ENCODE data around the gene PTGER3.
A peak's percentile ranks its signal among the peaks of the same experiment; 100 is the strongest.

The PTGER3 gene

DNA sequence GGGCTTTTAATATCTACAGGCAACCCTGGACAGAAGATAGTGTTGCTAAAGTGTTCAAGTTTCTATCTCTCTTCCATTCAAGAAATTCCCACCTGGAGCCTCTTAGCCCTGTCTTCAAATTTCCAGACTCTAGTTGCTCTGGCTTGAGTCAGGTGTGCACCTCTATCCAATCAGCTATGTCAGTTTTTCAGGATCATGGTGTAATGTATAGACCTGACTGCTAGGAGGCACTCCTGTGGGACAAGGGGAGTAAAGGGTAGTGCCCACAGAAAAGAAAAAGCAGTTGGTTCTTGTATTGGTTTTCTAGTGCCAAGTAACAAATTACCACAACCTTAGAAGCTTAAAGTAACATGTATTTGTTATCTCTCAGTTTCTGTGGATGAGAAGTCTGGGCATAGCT lies 39.4 kb upstream of the PTGER3 start:
- no peak for DNase-seq (ENCODE audit: low spot score)
- TF ChIP-seq, protein P1, sequence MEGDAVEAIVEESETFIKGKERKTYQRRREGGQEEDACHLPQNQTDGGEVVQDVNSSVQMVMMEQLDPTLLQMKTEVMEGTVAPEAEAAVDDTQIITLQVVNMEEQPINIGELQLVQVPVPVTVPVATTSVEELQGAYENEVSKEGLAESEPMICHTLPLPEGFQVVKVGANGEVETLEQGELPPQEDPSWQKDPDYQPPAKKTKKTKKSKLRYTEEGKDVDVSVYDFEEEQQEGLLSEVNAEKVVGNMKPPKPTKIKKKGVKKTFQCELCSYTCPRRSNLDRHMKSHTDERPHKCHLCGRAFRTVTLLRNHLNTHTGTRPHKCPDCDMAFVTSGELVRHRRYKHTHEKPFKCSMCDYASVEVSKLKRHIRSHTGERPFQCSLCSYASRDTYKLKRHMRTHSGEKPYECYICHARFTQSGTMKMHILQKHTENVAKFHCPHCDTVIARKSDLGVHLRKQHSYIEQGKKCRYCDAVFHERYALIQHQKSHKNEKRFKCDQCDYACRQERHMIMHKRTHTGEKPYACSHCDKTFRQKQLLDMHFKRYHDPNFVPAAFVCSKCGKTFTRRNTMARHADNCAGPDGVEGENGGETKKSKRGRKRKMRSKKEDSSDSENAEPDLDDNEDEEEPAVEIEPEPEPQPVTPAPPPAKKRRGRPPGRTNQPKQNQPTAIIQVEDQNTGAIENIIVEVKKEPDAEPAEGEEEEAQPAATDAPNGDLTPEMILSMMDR (IDR thresholded peaks at IDR 0.05; ENCODE audit: extremely low read depth, insufficient read depth, missing control alignments) = no peak
- in situ Hi-C loops (cut with MboI; ENCODE audit: low pct_unique_long_range_greater_than_20kb, low sequenced_read_pairs, unreplicated experiment) = no loop called here

DNA sequence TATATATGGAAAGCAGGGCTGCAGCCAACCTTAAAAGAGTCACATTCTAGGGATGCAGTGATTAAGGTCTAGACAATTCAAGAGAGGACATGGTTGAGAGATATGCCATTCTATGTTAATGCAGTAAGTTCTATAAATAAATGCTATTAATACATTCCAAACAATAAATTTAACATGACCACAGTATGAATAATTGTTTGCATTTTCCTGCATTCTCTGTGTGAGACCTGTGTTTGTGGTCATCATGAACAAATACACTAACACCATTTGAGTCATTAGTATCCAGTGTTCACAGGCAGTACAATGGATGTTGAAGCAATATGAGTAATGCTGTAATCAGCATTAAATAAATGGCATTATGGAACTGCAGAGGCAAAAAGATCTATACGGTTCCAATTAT lies 38.7 kb upstream of the PTGER3 start:
- in situ Hi-C loops (cut with MboI; ENCODE audit: low pct_unique_long_range_greater_than_20kb, low sequenced_read_pairs, unreplicated experiment) = no loop called here
- no peak for DNase-seq (ENCODE audit: low spot score)
- TF ChIP-seq, protein P1 (IDR thresholded peaks at IDR 0.05; ENCODE audit: extremely low read depth, insufficient read depth, missing control alignments) = no peak

DNA sequence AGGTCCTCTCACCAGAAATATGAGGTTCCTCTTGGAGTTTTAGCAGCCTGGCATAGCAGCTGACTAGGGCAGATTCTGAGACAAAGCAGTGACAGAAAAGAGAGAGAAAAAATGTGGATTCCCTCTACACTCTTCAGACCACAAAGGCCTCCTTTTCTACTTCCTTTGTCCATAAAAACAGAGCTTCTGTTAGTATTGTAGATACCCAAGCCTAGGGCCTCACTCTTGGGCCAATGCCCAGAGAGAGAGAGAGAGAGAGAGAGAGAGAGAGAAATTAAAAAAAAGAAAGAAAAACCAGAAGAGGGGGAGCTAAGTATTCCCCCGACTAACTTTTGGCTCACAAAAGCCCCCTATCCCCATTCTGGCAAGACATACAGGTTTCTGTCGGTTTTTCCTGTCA lies 35.7 kb upstream of the PTGER3 start:
- TF ChIP-seq, protein P1 (IDR thresholded peaks at IDR 0.05; ENCODE audit: extremely low read depth, insufficient read depth, missing control alignments) = no peak
- in situ Hi-C loops (cut with MboI; ENCODE audit: low pct_unique_long_range_greater_than_20kb, low sequenced_read_pairs, unreplicated experiment) = no loop called here
- DNase-seq (ENCODE audit: low spot score) = no peak

DNA sequence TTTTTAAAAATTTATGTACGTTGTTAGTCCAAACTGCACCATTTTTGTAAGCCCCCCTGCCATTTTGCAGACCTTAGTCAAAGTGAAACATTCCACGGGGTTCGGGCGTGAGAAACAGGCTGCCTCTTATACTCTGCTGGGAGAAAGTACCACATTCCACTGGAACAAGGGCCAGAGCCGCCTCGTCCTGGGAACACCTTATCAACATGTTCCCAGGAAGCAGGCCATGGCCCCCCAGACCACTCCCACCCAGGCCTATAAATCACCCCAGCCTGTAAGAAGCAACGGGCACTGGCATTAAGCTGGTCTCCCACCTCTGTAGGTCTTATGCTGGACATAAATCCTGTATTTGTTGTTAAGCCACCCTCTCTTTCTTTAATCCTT lies 34.1 kb upstream of the PTGER3 start:
- TF ChIP-seq, protein P1 (IDR thresholded peaks at IDR 0.05; ENCODE audit: extremely low read depth, insufficient read depth, missing control alignments) = no peak
- no peak for DNase-seq (ENCODE audit: low spot score)
- in situ Hi-C loops (cut with MboI; ENCODE audit: low pct_unique_long_range_greater_than_20kb, low sequenced_read_pairs, unreplicated experiment) = no loop called here

DNA sequence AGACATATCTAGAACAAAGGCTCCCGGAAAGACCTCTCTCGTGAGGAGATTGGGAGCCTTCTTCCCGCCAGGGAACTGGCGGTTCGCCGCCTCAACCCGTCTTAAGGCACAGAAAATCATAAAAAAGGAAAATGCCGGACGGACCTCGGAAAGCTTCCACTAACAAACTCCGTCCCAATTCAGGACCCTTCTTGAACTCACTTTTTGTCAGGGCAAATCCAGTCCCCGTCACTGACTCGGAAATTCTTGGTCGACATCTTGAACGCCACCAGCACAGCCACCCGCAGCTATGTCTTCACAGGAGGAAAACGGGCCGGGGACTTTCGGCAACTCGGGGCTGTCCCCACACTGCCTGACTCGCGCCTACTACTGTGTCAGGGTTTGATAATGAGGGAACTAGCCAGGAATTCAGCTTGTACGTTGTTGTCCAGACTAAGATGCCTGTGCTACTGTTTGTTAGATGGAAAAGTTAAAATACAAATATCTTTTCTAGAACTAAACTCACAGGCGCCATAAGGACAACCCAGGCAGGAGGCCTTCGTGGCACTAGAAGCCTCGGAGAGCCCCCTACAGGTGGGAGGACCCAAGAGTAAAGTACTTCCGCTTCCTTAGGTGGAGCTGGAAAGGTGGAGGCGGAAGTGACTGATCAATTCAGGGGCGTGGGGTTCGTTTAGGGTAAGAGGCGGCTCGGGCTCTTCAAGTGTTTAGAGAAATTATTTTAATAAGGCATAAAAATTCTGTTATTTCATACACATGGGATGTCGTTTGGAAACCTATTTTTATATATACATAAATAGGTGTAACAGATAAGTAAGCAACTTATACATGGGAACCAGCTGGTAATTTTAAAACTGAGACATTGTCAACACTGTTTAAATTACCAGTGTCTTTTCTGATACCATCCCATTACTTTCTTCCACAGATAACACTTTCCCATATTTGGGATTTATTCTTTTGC lies 33.4 kb upstream of the PTGER3 start, which contains the start of gene ZRANB2:
Gene ZRANB2 (minus strand): TSS at position 297 of the 958 bp plus-strand sequence. CDS start 40 bp downstream, at position 257.
- TF ChIP-seq, protein P1 (IDR thresholded peaks at IDR 0.05; ENCODE audit: extremely low read depth, insufficient read depth, missing control alignments) = peak; percentile 64
- in situ Hi-C loops (cut with MboI; ENCODE audit: low pct_unique_long_range_greater_than_20kb, low sequenced_read_pairs, unreplicated experiment) = no loop called here
- DNase-seq (ENCODE audit: low spot score) = peak; percentile 75

DNA sequence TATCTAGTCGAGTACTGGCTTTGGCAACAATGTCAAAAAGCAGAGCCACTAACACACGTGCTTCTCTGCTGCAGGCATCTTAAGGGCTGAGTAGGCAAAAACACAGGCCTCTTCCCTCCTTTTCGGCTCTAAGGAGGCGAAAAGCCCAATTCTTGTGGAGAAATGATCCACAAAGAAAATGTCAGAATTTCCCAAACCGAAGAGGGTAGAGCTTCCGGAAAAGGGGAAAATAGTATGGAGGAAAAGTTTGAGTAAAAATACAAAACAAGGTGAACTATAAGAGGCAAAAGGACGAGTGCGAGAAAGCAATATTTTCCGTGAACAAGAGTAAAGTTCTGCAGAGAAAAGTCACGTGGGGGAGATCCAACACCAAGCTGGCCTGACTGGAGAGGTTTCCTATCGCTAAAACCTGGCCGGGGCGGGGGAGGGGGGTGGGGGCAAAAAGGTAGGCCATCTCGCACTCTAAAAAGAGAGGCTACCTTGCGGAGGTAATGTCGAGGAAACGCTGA lies 32.7 kb upstream of the PTGER3 start:
- in situ Hi-C loops (cut with MboI; ENCODE audit: low pct_unique_long_range_greater_than_20kb, low sequenced_read_pairs, unreplicated experiment) = no loop called here
- TF ChIP-seq, protein P1 (IDR thresholded peaks at IDR 0.05; ENCODE audit: extremely low read depth, insufficient read depth, missing control alignments) = no peak
- DNase-seq (ENCODE audit: low spot score) = no peak
